Measurements from ENCODE around the gene RIT1.

RIT1 gene

GRCh38 chr1:155864393-155864792 lies 46.8 kb downstream of the RIT1 start:
- Histone ChIP-seq H3K4me1 (peaks cover 0 to 14% (median 7%) of the 10 kb centered on the region in 4 donors), H3K4me3 (no peak overlapping the region), H3K27me3 (no peaks in the 10 kb centered on the region), H3K27ac (no peak overlapping the region), H3K36me3 (peaks cover 0 to 13% (median 11%) of the 10 kb centered on the region in 3 donors), H3K9me3 (no peaks in the 10 kb centered on the region)
- intact Hi-C loops (cut with DNase I; ENCODE audit: low total_unique reads), result no loop called here
- TF ChIP-seq CTCF (IDR thresholded peaks at IDR 0.05), result no peak
- DNase-seq, result no peak

DNA sequence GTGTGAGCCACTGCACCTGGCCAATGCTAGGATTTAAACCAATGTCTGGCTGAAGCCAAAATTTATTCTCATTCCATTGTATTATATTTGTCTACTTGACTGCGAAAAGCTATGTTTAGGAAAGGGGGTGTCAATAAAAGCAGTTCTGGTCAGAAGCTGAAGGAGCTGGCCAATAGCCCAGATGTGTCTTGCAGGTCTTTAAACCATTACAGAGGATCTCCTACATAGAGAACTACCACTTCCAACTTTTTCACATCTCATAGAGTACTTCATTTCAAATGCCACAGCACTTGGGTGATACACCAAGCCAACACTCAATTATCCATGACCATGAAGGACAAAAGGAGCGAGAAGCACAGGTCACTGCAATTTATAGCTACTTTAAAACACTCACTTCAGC lies 49.3 kb downstream of the RIT1 start:
- H3K4me3 ChIP-seq, result no peak overlapping the region
- H3K27ac ChIP-seq, result peak overlapping the region in 1 of 2 donors; percentile 86
- H3K36me3 ChIP-seq, result no peaks in the 10 kb centered on the region
- DNase-seq, result no peak
- H3K4me1 ChIP-seq, result peaks cover 0 to 33% (median 15%) of the 10 kb centered on the region in 4 donors
- TF ChIP-seq CTCF (IDR thresholded peaks at IDR 0.05), result no peak
- intact Hi-C loops (cut with DNase I; ENCODE audit: low total_unique reads), result no loop called here
- no peaks in the 10 kb centered on the region for H3K9me3 ChIP-seq
- no peaks in the 10 kb centered on the region for H3K27me3 ChIP-seq

GRCh38 chr1:155860970-155861510 lies 50.1 kb downstream of the RIT1 start:
- intact Hi-C loops (cut with DNase I; ENCODE audit: low total_unique reads), result no loop called here
- Histone ChIP-seq H3K36me3 (no peaks in the 10 kb centered on the region), H3K27ac (peak overlapping the region; percentile 86), H3K4me3 (peak overlapping the region; percentile 50 to 53), H3K4me1 (peaks cover 0 to 40% (median 19%) of the 10 kb centered on the region in 4 donors), H3K9me3 (no peaks in the 10 kb centered on the region), H3K27me3 (no peaks in the 10 kb centered on the region)
- DNase-seq, result no peak
- no peak for TF ChIP-seq CTCF (IDR thresholded peaks at IDR 0.05)

DNA sequence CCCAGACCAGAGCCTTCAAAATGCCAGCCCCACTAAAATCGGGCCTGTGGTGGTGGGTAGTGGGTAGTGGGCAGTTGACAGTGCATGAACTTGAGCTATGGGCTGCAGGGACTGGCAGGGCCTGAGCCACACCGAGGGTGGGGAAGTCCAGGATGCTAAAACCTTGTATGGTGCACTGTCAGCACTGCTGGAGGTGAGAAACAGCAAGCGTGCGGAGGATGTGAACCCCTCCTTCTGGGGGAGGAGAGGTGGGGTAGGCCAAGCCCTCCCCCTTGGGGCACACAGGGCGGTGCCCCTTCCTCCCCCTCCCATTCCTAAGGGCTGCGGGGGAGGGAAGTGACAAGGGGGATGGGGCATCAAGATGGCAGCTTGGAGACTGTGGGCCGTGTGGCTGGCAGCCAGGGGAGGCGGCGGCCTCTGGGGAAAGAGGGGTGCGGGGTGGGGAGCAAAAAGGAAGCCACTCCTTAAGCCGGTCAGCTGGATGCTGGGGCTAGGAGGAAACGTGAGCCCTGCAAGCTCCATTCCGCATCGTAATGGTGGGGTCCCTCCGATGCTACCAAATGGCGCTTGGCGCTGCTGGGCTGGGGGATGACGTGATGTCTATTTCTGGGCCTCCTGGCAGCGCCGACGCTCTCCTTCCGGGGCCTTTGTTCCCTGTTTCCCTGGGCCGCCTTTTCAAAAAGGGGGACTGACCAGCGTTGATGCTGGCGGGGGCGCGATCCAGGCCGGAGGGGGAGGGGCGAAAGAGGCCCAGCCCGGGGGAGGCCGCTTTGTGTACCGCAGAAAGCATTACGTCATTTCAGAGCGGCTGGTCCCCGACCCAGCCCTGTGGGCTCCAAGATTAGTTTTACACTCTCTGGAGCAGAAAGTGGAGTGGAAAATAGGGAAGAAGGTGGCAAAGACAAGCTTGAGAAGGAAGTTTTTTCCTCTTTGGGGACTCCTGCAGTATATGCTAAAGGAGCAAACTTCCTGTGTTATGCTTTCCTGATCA lies 51.0 kb downstream of the RIT1 start:
- Histone ChIP-seq H3K9me3 (no peaks in the 10 kb centered on the region), H3K4me1 (peaks cover 0 to 42% (median 21%) of the 10 kb centered on the region in 4 donors), H3K27me3 (no peaks in the 10 kb centered on the region), H3K4me3 (peak overlapping the region; percentile 50 to 53), H3K36me3 (no peaks in the 10 kb centered on the region), H3K27ac (peak overlapping the region; percentile 86)
- no peak for TF ChIP-seq CTCF (IDR thresholded peaks at IDR 0.05)
- peak; percentile 77 to 90 for DNase-seq
- intact Hi-C loops (cut with DNase I; ENCODE audit: low total_unique reads), result no loop called here

DNA sequence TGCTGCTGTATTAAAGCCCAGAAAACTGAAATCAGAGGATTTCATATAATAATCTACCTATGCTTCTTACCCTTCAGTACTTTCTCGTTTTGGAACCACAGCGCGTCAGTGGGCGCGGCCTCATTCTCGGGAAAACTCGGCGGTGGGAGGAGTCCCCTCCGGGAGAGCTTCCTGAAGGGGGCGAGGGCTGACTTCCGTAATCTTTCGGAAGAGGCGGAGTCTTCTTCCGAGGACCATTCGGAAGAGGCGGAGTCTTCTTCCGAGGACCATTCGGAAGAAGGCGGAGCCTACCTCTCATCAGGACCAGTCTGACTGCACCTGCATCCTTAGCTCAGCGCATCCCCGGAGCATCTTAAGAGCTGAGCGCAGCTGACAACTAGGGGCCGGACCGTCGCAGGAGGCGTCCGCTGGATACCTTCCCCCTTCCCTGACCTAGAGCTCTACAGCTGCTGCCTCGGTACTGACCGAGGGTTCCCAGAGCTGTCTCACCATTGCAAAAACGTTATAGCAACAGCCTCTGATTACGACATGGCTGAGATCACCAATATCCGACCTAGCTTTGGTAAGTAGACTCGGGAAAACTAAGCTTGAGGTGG lies 51.8 kb downstream of the RIT1 start, which contains the start of gene SYT11:
Gene SYT11, plus strand, starts transcription at position 334 of the 596 bp plus-strand sequence. Its CDS starts 195 bp downstream, at position 529.
- peak within 1 kb of the TSS; percentile 50 to 53 for H3K4me3 ChIP-seq
- H3K4me1 ChIP-seq, result peaks cover 0 to 42% (median 21%) of the 10 kb centered on the region in 4 donors
- TF ChIP-seq CTCF (IDR thresholded peaks at IDR 0.05), result peak in 1 of 2 experiments; percentile 13
- DNase-seq, result peak; percentile 95 to 98
- peak within 1 kb of the TSS; percentile 86 for H3K27ac ChIP-seq
- intact Hi-C loops (cut with DNase I; ENCODE audit: low total_unique reads), result no loop called here
- H3K36me3 ChIP-seq, result peaks cover 0 to 6% (median 4%) of the 10 kb centered on the region in 3 donors
- no peaks in the 10 kb centered on the region for H3K27me3 ChIP-seq
- no peaks in the 10 kb centered on the region for H3K9me3 ChIP-seq
